ENCODE data around the gene USO1. TPM values are rescaled to one million over a fixed set of nuclear protein-coding genes. Genes with fewer than 3 reads are reported as not detected.

Gene USO1
- total and polyA plus RNA-seq, 2 donors (not counting 3 experiments of a cell fraction or from before 2014, with no cell fraction given), result 29.1 to 66.0 TPM

GRCh38 chr4:75742451-75742850 is 18.1 kb downstream of the USO1 start:
- Histone ChIP-seq H2AFZ (ENCODE audit: low read depth, low read length) (no peak overlapping the region), H3K9me3 (replicated peaks; ENCODE audit: control insufficient read depth, insufficient read depth, low read length) (no peaks in the 10 kb centered on the region), H3K4me2 (ENCODE audit: insufficient read depth, low read length) (no peak overlapping the region), H3K9ac (replicated peaks; ENCODE audit: extremely low read depth, insufficient read depth, low read length) (no peak overlapping the region), H3K4me3 (replicated peaks in 1 of 3; ENCODE audit: insufficient read depth in 1 of 3, low read depth in 1 of 3, low read length in 3 of 3) (no peak overlapping the region), H3K79me2 (ENCODE audit: control insufficient read depth, insufficient read depth, low read length) (peaks cover 31% of the 10 kb centered on the region), H4K20me1 (replicated peaks; ENCODE audit: control insufficient read depth, extremely low read depth, insufficient read depth, low read length) (no peaks in the 10 kb centered on the region), H3K4me1 (ENCODE audit: control insufficient read depth, extremely low read depth, insufficient read depth, low read length) (peaks cover 25% of the 10 kb centered on the region), H3K9me1 (replicated peaks; ENCODE audit: control insufficient read depth, extremely low read depth, insufficient read depth, low read length) (peaks cover under 1% of the 10 kb centered on the region), H3K27ac (ENCODE audit: insufficient read depth, low read depth, low read length) (no peak overlapping the region), H3K36me3 (ENCODE audit: control insufficient read depth in 2 of 2, extremely low read depth in 1 of 2, insufficient read depth in 2 of 2, low read length in 2 of 2) (no peaks in the 10 kb centered on the region), H3K27me3 (ENCODE audit: control insufficient read depth in 2 of 2, insufficient read depth in 2 of 2, low read length in 2 of 2) (no peaks in the 10 kb centered on the region)
- dilution Hi-C loops (cut with MboI; ENCODE audit: extremely low pct_ligation_motif_present, low sequenced_read_pairs), result no loop called here
- FAIRE-seq (no peak), DNase-seq (ENCODE audit: low read depth, low spot score) (no peak)
- ChIA-PET POLR2A (no interaction called here), CTCF (no interaction called here)
- intact Hi-C loops (cut with micrococcal nuclease), result no loop called here
- TF ChIP-seq MAX (IDR thresholded peaks at IDR 0.05; ENCODE audit: insufficient read depth, insufficient read length) (no peak), MYC (IDR thresholded peaks at IDR 0.05; ENCODE audit: low read depth, low read length) (no peak), POLR2A (IDR thresholded peaks at IDR 0.05; ENCODE audit: low read depth, low read length) (no peak), POLR2AphosphoS5 (IDR thresholded peaks at IDR 0.05; ENCODE audit: insufficient read depth, low read depth, low read length) (no peak), JUN (IDR thresholded peaks at IDR 0.05; ENCODE audit: borderline replicate concordance, insufficient read depth, insufficient read length, low read depth) (no peak), CTCF (IDR thresholded peaks at IDR 0.05; ENCODE audit: extremely low read depth in 1 of 2, insufficient read depth in 1 of 2, low read depth in 1 of 2, low read length in 2 of 2) (no peak), EZH2 (IDR thresholded peaks at IDR 0.05; ENCODE audit: borderline replicate concordance, low read depth, low read length, severe bottlenecking) (no peak), GATA2 (IDR thresholded peaks at IDR 0.05; ENCODE audit: insufficient read depth, insufficient read length, low read depth, low read length) (no peak), FOS (IDR thresholded peaks at IDR 0.05; ENCODE audit: borderline replicate concordance, insufficient read depth, low read length) (no peak)
- no TSS peak for BruUV-seq (replicated peaks)
